Stimulated activated CD4-positive, alpha-beta T cell treated with anti-CD3 and anti-CD28 coated beads, Interleukin-2, amount 100 ng/mL, for 24 hours (primary cell): ENCODE results near the gene EEF2.
"Not testable (repeated sequence)": the region's sequence is repeated elsewhere in the genome, so short reads cannot be mapped to it uniquely, and the experiment has no call there.

Experiments used
- DNase-seq, 2 donors: peaks; one replicate each; pipeline ENCODE4 v3.0.0-alpha.2; 2020

EEF2 gene

DNA sequence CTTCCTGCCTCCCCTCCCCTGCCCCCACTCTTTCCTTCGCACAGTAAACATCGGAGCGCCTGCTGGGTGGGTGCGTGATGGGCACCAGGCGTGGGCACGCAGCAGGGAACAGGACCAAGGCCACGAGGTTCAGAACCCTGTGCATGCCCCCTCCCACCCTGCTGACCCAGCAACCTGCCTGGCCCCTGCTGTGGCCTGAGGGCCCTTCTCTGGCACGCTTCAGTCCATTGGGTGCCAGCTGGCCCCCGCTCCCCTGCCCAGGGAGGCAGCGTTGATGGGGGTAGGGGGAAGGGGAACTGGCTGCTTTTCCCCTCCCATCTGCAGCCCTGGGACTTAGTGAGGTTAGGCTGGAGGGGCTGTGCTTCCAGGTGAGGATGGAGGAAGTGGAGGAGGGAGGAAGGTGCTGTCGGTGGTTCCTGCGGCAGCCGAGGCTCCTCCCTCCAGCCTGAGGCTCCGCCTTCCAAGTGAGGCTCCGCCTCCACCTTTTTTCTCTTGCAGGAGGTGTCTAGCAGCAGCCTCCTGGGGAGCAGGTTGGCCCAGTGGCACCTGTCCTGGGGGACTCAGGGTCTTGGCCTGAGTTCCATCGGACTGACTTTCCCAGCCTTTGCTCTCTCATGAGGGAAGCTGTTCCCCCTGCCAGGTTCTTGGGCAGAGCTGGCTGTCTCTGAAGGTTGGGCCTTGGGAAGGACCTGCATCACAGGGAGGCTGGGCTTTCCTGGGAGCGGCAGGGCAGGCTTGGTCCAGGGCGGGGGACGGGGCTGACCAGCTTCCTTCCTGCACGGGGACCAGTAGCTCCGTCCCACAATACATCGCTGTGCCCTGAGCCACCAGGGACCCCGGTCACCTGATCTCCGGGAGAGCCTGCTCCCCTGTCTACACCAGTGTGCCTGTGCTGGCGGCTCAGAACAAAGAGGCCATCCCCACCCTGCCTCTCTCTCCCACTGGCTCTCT, 29.6 kb upstream of the EEF2 start:
- peak; percentile 37 to 62 for DNase-seq

DNA sequence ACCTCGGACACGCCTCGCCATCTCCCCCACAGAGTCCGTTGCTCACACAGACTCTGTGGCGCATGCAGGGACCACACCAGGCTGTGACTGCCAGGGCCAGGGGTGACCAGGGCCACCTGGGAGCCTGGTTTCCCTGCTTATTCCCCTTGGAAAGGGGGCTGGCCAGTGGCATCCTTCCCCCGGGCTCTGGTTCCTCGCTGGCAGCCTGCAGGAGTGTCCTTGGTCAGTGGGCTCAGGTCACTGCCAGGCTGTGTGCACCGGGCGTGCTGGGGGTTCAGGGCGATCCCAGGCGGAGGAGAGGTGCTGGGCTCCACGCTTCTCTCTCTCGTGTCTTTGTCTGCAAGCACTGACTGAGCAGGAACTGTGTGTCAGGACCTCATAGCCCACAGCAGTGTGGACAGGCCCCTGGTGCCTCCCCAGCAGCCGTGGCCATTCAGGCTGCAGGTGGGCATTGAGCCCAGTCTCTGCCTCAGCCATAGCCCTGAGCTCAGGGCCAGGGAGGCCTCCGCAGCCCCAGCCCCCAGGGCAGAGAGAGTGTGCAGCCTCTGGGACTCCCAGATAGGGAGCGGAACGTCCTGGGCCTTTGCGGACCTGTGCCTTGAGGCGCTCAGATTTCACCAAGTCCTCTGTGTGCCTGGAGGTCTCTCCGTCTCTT, 28.8 kb upstream of the EEF2 start:
- DNase-seq: no peak

DNA sequence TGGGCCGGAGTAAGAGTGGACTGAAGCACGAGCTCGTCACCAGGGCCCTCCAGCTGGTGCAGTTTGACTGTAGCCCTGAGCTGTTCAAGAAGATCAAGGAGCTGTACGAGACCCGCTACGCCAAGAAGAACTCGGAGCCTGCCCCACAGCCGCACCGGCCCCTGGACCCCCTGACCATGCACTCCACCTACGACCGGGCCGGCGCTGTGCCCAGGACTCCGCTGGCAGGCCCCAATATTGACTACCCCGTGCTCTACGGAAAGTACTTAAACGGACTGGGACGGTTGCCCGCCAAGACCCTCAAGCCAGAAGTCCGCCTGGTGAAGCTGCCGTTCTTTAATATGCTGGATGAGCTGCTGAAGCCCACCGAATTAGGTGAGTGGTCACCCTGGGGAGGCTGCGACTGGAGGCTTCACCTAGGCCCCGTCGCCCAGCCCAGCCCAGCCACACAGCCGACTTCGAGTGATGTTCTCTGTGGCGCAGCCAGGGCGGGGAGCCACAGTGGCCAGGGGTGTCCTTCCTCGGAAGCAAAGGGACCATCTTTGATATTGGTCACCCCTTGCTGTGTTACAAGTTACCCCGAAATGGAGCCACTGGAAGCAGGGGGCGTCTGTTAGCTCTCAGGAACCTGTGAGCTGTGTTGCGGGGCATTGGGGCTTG, 27.8 kb upstream of the EEF2 start:
- DNase-seq: no peak

DNA sequence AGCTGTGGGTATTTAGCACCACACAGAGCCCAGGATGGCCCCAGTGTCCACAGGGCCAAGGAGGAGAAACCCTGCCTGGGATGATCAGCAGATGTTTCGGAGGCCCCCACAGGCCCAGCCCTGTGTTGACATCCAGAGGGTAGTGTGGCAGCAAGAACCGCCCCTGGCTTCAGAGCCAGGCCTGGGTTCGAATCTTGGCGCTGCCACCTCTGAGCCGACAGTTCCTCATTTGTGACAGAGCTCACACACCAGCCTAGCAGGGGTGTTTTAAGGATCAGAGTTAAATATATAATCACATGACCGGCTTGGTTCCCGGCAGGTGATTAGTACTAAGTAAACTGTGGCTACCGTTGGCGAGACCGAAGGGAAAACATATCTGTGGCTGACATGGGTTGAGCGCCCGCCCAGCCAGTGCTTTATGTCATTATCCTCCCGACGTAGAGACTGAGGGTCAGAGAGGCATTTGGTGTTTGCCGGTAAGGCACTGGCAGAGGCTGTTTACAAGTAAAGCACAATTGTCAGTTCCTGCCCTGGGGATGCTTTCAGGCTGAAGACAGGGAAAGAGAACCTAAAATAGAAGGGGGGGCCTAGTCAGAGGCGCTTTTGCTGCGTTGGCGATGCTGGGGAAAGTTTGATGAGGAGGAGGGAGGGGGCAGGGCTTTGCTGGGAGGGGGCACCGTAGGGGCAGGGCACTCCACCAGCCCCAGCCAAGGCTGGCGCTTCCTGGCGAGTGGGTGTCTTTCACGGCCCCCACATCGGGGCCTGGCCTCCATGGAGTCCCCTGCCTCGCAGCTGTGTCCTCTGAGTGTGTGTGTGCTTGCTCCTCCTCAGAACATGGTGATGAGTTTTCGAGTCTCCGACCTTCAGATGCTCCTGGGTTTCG, 27.1 kb upstream of the EEF2 start:
- no peak for DNase-seq

DNA sequence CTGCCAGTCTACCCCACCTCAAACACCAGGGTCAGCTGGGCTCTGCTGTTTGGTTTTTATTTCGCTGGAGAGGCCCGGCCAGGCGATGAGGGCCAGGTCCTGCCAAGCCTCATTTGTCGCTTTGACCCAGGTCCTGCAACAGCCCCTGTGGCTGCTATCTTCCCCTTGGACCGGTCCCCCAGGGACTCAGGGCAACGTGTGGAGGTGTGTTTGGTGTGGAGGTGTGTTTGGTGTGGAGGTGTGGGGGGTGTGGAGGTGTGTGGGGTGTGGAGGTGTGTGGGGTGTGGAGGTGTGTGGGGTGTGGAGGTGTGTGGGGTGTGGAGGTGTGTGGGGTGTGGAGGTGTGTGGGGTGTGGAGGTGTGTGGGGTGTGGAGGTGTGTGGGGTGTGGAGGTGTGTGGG, 26.2 kb upstream of the EEF2 start:
- not testable (repeated sequence) for DNase-seq

DNA sequence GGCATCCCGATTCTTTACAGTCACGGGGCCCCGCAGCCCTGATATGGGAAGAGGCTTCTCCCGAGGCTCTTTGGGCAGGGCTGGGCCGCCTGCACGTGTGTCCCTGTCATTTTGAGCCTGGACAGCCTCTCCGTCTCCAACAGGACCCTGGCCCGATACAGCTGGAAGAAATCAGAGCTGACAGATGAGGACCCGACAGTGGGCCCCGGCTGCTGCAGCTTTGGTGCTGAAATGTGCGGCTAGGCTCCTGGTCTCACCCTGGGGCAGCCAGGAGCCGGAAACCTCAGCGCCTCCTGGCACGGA, 25.5 kb upstream of the EEF2 start:
- DNase-seq: no peak

DNA sequence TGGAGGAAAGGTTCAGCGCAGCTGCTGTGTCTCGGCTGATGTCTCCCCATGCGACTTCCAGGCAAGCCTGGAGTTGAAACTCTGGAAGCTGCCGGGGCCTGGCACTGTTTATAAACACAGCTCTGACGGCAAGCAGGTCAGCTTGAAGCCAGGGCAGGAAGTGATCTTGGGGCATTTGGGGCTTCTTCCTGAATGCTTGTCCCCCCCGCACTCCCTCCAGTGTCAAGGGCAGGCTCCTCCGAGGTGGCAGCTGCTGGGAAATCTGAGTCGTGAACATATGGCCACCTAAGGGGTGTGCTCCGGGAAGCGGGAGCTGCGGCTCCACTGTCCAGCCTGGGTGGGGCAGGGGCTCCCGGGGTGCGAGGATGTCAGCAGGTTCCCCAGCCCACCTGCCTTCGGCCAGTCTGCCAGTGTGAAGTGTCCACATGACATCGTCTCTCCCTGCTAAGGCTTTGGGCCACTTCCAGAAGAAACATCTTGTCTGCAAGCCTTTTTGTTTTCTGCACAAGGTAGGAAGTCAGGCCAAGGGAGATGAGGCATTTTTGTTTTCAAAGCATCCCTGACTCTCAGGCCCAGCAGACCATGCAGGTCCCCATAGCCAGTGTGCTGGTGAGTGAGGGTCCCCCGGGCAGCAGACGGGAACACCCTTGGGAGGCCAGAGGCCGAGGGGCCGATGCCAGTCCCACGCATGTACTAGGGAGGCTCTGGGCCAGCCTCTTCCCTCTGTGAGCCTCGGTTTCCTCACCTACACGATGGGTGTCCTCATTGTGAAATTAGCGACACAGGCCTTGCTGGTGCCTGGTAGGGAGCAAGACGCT, 24.9 kb upstream of the EEF2 start:
- DNase-seq: no peak

DNA sequence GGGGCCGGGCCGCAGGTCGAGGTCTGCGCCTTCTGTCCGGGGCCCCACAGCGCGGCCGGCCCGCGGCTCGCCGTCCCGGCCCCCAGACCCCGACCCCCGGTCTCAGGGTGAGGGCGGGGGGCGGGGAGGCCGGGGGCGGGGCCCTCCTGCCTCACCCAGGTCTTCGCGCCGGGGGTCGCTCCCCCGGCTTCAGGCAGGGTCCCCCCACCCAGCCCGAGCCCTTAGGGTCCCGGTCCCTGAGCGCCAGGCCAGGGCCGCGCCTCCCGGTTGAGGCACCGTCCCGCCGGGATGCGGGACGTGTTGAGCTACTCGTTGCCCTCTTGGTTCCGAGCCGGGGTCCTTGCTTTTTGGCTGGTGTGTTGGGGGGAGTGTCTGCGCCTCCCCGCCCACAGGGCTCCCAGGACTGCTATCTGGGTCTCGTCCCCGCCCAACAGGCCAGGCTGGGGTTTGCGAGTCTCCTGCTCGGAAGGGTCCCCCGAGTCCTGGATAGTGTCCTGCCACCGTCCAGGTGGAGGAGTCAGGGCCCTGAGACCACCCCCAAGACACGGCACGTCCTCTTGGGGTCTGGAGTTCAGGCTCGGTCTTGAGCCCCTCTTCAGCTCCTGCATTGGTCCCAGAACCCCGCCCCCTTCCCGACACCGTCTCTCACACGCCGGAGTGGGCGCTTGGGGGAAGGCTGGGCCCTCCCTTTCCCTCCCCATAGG, 22.7 kb upstream of the EEF2 start:
- peak; percentile 45 to 46 for DNase-seq

DNA sequence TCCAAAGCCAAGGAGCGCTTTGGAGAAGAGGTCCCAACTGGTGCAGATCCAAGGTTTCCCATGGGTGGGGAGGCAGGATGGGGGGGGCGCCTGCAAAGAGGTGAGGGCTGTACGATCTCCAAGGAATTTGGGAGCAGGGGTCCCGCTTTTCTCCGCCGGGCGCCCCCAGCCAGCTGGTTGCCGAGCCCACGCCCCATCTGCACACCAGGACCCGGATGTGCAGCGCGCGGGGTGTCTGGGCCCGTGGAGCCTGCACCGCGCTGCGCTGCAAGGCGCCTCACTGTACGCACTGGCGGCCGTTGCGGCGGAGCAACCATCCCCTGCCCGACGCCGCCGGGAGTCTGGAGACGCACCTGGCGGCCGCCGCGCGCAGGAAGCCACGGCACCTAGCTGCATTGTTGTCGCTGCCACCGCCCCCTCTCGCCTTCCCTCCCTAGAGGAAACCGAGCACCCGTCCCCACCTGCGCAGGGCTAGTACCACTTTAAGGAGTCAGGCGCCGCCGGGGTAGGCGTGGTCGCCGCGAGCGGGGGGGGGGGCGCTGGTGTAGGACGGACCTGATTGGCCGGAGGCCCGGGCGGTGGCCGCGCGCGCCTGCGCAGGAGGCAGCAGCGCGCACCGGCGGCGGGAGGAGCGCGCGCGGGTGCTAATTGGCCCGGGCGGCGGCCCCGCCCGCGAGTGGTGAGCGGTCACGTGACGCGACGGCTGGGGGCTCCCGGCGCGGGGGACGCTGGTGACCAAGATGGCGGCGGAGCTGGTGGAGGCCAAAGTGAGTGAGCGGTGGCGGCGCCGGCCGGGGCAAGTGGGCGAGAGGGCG, 22.0 kb upstream of the EEF2 start, which contains the start of gene PIAS4:
Gene PIAS4, plus strand, starts transcription at position 716 of the 815 bp plus-strand sequence. Its CDS starts 25 bp downstream, at position 741.
- peak; percentile 94 for DNase-seq

DNA sequence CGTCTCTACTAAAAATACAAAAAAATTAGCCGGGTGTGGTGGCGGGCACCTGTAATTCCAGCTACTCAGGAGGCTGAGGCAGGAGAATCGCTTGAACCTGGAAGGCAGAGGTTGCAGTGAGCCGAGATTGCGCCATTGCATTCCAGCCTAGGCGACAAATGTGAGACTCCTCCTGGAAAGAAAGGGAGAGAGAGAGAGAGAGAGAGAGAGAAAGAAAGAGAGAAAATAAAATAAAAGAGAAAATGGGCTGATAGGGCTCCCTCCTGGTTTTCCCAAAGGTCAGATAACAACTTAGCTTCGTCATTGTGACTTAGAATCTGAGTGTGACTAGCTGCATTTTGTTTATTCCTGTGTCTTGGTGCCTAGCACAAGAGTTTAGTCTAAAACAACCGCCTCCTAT, 20.2 kb upstream of the EEF2 start:
- DNase-seq: not testable (repeated sequence)

DNA sequence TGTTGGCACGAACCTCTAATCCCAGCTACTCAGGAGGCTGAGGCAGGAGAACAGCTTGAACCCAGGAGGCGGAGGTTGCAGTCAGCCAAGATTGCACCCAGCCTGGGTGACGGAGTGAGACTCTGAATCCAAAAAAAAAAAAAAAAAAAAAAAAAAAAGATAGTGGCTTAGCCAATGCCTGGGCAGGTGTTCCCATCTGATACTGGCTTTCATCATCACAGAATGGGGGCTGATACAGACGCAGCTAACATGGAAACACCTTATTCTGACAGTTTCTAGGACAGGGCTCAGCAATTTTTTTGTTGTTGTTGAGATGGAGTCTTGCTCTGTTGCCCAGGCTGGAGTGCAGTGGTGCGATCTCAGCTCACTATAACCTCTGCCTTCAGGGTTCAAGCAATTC, 15.5 kb upstream of the EEF2 start:
- not testable (repeated sequence) for DNase-seq

DNA sequence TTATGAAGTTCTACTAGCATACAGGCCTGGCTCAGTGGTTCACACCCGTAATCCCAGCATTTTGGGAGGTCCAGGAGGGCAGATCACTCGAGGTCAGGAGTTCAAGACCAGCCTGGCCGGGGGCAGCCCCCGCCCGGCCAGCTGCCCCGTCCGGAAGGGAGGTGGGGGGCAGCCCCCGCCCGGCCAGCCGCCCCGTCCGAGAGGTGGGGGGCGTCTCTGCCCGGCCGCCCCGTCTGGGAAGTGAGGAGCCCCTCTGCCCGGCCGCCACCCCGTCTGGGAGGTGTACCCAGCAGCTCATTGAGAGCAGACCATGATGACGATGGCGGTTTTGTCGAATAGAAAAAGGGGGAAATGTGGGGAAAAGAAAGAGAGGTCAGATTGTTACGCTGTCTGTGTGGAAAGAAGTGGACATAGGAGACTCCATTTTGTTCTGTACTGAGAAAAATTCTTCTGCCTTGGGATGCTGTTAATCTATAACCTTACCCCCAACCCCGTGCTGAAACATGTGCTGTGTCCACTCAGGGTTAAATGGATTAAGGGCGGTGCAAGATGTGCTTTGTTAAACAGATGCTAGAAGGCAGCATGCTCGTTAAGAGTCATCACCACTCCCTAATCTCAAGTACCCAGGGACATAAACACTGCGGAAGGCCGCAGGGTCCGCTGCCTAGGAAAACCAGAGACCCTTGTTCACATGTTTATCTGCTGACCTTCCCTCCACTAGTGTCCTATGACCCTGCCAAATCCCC, 13.6 kb upstream of the EEF2 start:
- not testable (repeated sequence) for DNase-seq

DNA sequence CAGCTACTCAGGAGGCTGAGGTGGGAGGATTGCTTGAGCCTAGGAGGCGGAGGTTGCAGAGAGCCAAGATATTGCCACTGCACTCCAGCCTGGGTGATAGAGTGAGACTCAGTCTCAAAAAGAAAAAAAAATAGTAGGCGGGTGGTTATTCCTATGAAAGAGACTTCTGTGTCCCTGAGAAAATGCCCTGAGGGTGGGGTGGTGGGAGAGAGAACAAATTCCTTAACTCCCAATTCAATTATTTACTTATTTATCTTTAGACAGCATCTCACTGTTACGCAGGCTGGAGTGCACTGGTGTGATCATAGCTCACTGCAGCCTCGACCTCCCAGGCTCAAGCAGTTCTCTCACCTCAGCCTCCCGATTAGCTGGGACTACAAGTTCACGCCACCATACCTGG, 10.3 kb upstream of the EEF2 start:
- DNase-seq: no peak

DNA sequence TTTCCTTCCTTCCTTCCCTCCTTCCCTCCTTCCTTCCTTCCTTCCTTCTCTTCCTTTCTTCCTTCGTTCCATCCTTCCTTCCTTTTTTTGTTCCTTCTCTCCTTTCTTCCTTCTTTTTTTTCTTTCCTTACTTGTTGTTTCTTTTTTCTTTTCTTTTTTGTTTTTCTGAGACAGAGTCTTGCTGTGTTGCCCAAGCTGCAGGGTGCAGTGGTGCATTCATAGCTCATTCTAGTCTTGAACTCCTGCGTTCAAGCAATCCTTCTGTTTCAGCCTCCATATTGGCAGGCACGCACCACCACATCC, 5.5 kb upstream of the EEF2 start:
- no peak for DNase-seq

DNA sequence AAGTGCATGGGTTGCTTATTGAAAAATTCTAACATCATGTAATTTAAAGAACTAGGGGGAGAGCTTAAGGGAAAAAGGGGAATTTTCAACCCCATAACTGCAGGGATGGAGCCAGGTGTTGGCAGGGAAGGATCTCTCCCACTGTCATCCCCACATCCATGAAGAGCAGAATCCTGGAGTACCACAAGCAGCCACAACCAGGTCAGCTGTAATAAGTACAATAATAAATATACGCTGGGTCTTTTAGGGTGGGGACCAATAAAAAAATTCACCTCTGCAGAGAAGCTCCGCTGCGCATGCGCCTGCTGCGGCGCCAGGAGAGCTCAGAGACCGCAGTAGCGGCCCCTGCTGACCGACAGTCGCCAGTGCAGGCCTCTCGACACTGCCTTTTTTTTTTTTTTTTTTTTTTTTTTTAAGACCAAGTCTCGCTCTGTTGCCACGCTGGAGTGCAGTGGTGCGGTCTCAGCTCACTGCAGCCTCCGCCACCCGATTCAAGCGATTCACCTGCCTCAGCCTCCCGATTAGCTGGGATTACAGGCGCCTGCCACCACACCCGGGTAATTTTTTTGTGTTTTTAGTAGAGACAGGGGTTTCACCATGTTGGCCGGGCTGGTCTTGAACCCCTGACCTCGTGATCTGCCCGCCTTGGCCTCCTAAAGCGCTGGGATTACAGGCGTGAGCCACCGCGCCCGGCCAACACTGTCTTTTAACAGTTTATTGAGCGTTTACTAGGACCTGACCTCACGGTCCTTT, 2.5 kb upstream of the EEF2 start:
- DNase-seq: peak; percentile 90

DNA sequence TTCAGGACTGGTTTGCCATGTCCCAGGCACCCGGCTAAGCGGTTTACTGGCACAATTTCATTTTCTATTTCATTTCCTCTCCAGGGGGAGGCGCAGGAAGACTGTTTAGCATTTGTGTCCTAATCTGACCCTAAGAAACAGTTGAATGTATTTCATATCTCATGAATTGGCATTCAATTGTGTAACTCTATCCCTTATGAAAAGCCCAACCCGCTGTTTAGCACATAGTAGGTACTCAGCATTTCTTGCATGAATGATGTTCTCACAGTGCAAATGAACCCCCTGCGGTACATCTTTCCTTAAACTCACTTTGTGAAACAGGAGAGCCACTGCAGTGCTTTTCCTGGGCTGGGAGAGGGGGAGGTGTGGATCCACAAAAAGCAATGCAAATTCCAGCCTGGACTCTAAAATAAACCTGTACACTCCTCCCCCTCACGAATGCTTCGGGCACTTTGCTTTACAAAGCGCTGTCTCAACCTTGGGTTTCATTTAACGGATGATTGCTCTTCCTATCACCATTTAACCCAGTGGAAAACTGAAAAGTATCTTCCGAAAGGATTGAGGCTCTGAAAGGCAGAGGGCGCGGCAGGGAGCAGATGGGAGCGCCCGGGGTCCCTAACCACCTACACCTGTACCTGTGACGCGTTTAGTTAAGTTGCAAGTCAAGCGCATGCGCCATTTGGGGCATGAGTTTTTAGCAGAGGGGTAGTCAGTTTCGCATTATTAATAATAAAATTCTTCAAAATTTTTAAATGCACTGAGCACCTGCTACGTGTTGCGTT, 1.2 kb upstream of the EEF2 start:
- peak; percentile 63 for DNase-seq

DNA sequence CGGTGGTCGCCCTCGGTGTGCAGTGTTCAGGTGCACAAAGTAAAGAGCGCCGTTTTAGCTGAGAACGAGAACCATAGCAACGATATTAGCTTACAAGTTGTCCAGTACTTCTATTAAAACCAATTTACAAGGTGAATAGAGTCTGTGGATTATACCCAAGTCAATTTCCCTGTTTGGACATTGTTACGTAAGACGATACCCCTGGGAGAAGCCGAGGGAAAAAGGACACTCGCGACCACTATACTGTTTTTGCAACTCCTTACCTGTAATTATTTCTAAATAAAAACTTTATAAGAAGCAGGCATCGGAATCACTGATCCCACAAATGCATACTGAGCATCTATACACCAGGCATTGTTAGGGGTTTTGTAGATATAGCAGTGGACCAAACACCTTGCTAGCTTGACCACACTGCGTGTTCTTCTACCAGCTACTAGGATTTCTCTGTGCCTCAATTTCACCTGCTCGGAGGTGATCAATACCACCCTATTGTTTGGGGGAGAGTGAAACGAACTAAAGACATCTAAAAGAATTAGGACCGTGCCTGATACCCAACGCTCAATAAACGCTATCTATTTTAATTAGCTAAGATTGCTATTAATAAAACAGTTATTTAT, 488 bp upstream of the EEF2 start:
- no peak for DNase-seq

DNA sequence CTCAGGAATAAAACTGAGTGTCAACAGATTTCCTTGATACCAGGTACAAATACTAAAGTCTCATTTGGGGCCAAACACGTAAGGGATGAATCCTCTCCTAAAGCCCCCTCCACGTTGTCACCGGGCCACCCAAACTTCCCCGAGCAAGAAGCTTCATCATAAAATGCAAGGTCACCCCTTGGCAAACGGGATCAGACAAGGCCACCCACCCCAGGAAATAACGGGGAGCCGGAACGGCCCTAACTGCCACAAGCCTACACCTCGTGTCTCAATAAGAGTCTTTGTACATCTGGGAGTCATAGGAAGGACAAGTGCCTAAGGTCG, 717 bp downstream of the EEF2 start:
- DNase-seq: peak; percentile 27 to 41
